ENCODE data around the gene ACOX2.
"Not testable (repeated sequence)": the region's sequence is repeated elsewhere in the genome, so short reads cannot be mapped to it uniquely, and the experiment has no call there.

The ACOX2 gene

DNA sequence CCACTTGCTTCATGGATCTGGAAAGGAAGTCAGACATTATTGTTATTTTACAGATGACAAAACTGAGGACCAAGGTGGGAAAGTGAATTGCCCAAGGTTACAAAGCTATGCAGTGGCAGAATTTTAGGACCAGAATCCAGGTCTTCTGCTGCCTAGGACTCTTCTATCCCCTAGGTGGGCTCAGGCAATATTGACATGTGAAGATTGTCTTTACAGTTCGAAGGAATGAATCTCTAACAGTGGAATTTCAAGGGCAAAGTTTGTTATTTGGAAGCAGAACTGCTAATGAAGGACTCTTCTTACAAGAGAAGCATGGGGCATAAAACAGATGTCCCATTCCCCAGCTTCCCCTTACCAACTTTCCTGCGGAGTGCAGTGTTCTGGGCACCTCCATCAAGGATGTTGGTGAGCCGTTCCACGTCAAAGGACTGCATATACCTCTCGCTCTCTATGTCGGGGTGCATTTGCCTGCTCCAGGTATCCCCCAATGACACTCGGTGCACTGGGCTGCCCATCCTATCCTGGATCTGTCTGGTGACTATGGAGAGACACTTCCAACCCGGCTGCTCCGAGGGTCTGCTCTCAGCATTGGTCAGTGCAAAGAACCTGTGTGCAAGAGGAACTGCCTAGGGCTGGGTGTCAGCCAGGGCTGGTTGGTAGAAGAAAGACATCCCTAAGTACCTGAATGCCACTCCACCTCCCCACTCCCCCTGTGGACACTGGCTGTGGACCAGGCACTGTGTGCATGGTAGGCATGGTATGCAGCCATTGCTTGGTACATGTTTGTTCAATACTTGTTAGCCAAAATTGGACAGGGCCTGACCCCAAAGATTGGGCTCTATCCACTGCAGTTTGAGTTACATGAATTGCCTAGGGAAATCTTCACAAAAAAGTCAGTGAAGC is 2.1 kb downstream of the ACOX2 start:
- no peak overlapping the region for H3K27ac Mint-ChIP-seq

DNA sequence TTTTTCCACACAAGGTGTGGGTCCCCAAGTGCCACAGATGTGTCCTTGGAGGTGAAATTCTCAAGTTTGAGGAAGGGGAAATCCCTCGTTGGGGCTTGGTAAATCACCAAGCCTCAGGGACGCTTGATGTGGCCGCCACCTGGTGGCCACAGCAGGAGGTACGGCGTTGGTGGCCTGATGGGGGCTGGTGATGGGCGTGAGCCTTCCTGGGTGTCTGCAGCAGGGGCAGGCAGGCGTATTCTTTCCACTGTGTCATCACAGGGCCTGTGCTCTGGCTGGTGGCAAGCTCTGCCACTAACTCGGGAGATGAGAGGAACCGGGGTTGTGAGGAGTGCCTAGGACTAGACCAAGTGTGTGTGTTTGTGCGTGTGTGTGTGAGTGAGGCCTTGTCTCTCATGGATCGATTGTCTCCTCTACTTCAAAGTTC is 4.2 kb downstream of the ACOX2 start:
- H3K4me3 Mint-ChIP-seq, result no peak overlapping the region
- H3K27me3 Mint-ChIP-seq, result no peaks in the 10 kb centered on the region
- no peaks in the 10 kb centered on the region for H3K9me3 Mint-ChIP-seq
- no peaks in the 10 kb centered on the region for H3K36me3 Mint-ChIP-seq (ENCODE audit: low read depth)
- peaks cover 39% of the 10 kb centered on the region for H3K4me1 Mint-ChIP-seq (ENCODE audit: low read depth)
- intact Hi-C loops (cut with micrococcal nuclease), result loop anchor here (1.0 to 5.0 kb wide), 5 partner anchors 40 to 226 kb away; partner anchors contain the start of genes HTD2, KCTD6, PDHB and RPP14
- peak overlapping the region; percentile 26 for H3K27ac Mint-ChIP-seq

More for the DNA sequence above, 2.1 kb downstream of the ACOX2 start:
- intact Hi-C loops (cut with micrococcal nuclease), result loop anchor here (5.0 kb wide), 1 partner anchor 213 kb away; no protein-coding TSS in a partner anchor
- H3K36me3 Mint-ChIP-seq (ENCODE audit: low read depth), result no peaks in the 10 kb centered on the region
- peaks cover 38% of the 10 kb centered on the region for H3K4me1 Mint-ChIP-seq (ENCODE audit: low read depth)
- H3K27me3 Mint-ChIP-seq, result no peaks in the 10 kb centered on the region
- H3K4me3 Mint-ChIP-seq, result no peak overlapping the region
- H3K9me3 Mint-ChIP-seq, result no peaks in the 10 kb centered on the region

DNA sequence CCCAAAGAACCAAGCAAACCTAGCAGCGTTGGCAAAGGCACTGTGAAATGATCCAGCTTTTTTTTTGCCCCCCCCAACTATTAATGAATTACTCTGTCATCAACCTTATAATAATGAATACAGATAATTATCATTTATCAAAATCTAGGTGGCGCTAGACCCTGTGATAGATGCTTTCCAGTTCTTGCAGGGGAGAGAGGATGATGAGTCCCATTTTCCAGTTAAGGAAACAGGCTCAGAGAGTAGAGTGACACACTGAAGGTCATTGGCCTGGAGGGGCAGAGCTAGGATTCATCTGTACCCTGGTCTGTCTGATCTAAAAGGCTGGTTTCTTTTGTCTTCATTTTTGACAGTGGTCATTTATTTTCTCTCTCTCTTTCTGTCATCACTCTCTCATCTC is 5.0 kb downstream of the ACOX2 start:
- Mint-ChIP-seq H3K27ac (no peak overlapping the region), H3K27me3 (no peaks in the 10 kb centered on the region), H3K4me3 (no peak overlapping the region), H3K4me1 (ENCODE audit: low read depth) (peaks cover 33% of the 10 kb centered on the region), H3K9me3 (no peaks in the 10 kb centered on the region), H3K36me3 (ENCODE audit: low read depth) (no peaks in the 10 kb centered on the region)
- intact Hi-C loops (cut with micrococcal nuclease), result loop anchor here (1.0 to 5.0 kb wide), 5 partner anchors 39 to 225 kb away; partner anchors contain the start of genes HTD2, KCTD6, PDHB and RPP14

DNA sequence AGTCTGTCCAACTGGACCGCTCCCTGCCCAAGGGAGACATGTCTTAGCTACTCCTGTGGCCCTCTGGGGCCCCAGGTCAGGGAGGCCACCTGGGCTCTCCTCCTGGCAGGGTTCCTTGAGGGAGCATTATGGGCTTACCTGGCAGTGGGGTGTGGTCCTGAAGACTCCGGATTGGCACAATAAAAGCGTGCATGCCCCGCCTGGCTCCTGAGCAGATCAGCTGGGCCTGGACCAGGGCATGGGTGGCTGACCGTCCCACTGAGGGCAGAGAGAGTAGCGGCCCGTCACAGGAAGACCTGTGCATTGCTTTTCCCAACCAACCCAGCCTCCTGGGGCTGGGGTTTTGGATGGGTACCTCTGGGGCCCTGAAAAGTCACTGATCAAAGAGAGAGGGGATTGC is 5.4 kb downstream of the ACOX2 start:
- intact Hi-C loops (cut with micrococcal nuclease), result loop anchor here (5.0 kb wide), 1 partner anchor 209 kb away; no protein-coding TSS in a partner anchor
- Mint-ChIP-seq H3K27ac (no peak overlapping the region), H3K27me3 (no peaks in the 10 kb centered on the region), H3K4me3 (no peak overlapping the region), H3K9me3 (no peaks in the 10 kb centered on the region), H3K36me3 (ENCODE audit: low read depth) (no peaks in the 10 kb centered on the region), H3K4me1 (ENCODE audit: low read depth) (peaks cover 34% of the 10 kb centered on the region)

GRCh38 chr3:58530354-58530865 is 6.6 kb downstream of the ACOX2 start:
- Mint-ChIP-seq H3K4me3 (no peak overlapping the region), H3K27me3 (no peaks in the 10 kb centered on the region), H3K27ac (peak overlapping the region; percentile 34), H3K4me1 (ENCODE audit: low read depth) (peaks cover 39% of the 10 kb centered on the region), H3K36me3 (ENCODE audit: low read depth) (no peaks in the 10 kb centered on the region), H3K9me3 (no peaks in the 10 kb centered on the region)
- intact Hi-C loops (cut with micrococcal nuclease), result loop anchor here (5.0 kb wide), 1 partner anchor 208 kb away; no protein-coding TSS in a partner anchor

GRCh38 chr3:58529516-58530353 is 7.3 kb downstream of the ACOX2 start:
- H3K27ac Mint-ChIP-seq, result no peak overlapping the region
- intact Hi-C loops (cut with micrococcal nuclease), result loop anchor here (5.0 kb wide), 1 partner anchor 207 kb away; no protein-coding TSS in a partner anchor
- no peaks in the 10 kb centered on the region for H3K27me3 Mint-ChIP-seq
- H3K4me1 Mint-ChIP-seq (ENCODE audit: low read depth), result peaks cover 42% of the 10 kb centered on the region
- H3K36me3 Mint-ChIP-seq (ENCODE audit: low read depth), result no peaks in the 10 kb centered on the region
- no peak overlapping the region for H3K4me3 Mint-ChIP-seq
- no peaks in the 10 kb centered on the region for H3K9me3 Mint-ChIP-seq

- peaks cover 42% of the 10 kb centered on the region for H3K4me1 Mint-ChIP-seq (ENCODE audit: low read depth)
- no peak overlapping the region for H3K4me3 Mint-ChIP-seq
- no peaks in the 10 kb centered on the region for H3K9me3 Mint-ChIP-seq
These were observed 8.4 kb downstream of the ACOX2 start for GRCh38 chr3:58528629-58529028.

DNA sequence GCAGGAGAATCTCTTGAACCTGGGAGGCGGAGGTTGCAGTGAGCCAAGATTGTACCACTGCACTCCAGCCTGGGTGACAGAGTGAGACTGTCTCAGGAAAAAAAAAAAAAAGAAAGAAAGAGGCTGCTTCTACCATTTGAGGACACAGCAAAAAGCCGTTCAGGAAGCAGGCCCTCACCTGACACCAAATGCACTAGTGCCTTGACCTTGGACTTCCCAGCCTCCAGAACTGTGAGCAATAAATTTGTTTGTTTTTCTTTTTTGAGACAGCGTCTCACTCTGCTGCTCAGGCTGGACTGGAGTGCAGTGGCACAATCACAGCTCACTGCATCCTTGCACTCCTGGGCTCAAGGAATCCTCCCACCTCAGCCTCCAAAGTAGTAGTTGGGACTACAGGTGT is 9.6 kb downstream of the ACOX2 start:
- H3K27me3 Mint-ChIP-seq; H3K36me3 Mint-ChIP-seq (ENCODE audit: low read depth); H3K9me3 Mint-ChIP-seq; intact Hi-C loops (cut with micrococcal nuclease); H3K27ac Mint-ChIP-seq; H3K4me3 Mint-ChIP-seq: not testable (repeated sequence)
- peaks cover 34% of the 10 kb centered on the region for H3K4me1 Mint-ChIP-seq (ENCODE audit: low read depth)

More at GRCh38 chr3:58528629-58529028, 8.4 kb downstream of the ACOX2 start:
- intact Hi-C loops (cut with micrococcal nuclease), result no loop called here
- Mint-ChIP-seq H3K27ac (no peak overlapping the region), H3K27me3 (no peaks in the 10 kb centered on the region), H3K36me3 (ENCODE audit: low read depth) (no peaks in the 10 kb centered on the region)

DNA sequence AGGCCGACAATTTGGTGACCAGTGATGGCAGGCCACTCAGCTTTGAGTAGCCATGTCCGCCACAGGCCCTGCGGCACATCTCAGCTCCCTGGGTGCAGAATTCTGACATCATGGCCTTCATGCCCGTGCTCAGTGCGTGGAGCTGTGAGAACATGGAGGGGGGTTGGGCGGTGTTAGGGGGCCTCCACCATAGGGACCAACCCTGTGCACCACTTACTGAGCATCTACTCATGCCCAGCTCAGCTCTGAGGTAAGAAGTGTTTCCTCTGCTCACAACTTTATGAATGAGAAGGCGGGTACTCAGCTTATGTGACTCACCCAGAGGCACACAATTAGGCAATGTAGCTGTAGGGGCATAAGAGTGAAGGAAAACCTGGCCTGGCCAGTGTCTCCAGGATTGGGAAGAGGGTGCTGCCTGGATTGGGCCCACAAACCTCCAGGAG is 10.5 kb downstream of the ACOX2 start:
- intact Hi-C loops (cut with micrococcal nuclease), result no loop called here
- H3K4me1 Mint-ChIP-seq (ENCODE audit: low read depth), result peaks cover 37% of the 10 kb centered on the region
- no peak overlapping the region for H3K4me3 Mint-ChIP-seq
- no peaks in the 10 kb centered on the region for H3K36me3 Mint-ChIP-seq (ENCODE audit: low read depth)
- no peak overlapping the region for H3K27ac Mint-ChIP-seq
- no peaks in the 10 kb centered on the region for H3K27me3 Mint-ChIP-seq
- H3K9me3 Mint-ChIP-seq, result no peaks in the 10 kb centered on the region

DNA sequence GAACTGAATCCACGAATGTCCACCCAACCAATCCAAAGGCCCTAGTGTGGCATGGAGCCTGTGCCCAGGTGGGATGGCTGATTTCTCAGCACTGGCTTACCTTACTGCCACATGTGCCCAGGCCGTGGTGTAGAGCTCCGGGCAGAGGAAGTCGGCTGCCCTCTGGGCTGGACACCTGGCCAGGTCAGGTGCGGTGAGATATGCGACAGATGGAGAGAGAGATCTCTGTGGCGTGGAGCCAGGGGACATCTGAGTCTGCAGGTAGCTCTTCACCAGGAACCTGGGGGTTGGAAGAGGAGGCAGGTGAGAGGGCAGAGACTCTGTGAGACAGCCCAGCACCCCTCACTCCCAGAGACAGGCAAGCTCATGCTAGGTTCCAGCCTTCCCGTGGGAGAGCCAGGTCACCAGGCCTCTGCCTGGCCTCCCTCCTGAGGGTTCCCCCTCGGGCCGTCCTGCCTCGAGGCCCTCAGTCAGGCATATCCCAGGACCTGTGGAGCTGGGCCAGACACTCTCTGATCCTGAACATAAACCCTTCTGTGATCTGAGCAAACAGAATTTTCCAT is 12.6 kb downstream of the ACOX2 start:
- H3K27me3 Mint-ChIP-seq, result no peaks in the 10 kb centered on the region
- no peak overlapping the region for H3K4me3 Mint-ChIP-seq
- no peaks in the 10 kb centered on the region for H3K9me3 Mint-ChIP-seq
- H3K4me1 Mint-ChIP-seq (ENCODE audit: low read depth), result peaks cover 41% of the 10 kb centered on the region
- intact Hi-C loops (cut with micrococcal nuclease), result no loop called here
- H3K36me3 Mint-ChIP-seq (ENCODE audit: low read depth), result no peaks in the 10 kb centered on the region
- H3K27ac Mint-ChIP-seq, result no peak overlapping the region

GRCh38 chr3:58522759-58523425 is 14.1 kb downstream of the ACOX2 start:
- no peak overlapping the region for H3K27ac Mint-ChIP-seq
- H3K4me3 Mint-ChIP-seq, result no peak overlapping the region
- intact Hi-C loops (cut with micrococcal nuclease), result no loop called here
- no peaks in the 10 kb centered on the region for H3K36me3 Mint-ChIP-seq (ENCODE audit: low read depth)
- no peaks in the 10 kb centered on the region for H3K9me3 Mint-ChIP-seq
- no peaks in the 10 kb centered on the region for H3K27me3 Mint-ChIP-seq
- H3K4me1 Mint-ChIP-seq (ENCODE audit: low read depth), result peaks cover 32% of the 10 kb centered on the region

GRCh38 chr3:58521917-58522631 is 14.9 kb downstream of the ACOX2 start:
- intact Hi-C loops (cut with micrococcal nuclease), result no loop called here
- peaks cover 30% of the 10 kb centered on the region for H3K4me1 Mint-ChIP-seq (ENCODE audit: low read depth)
- no peak overlapping the region for H3K4me3 Mint-ChIP-seq
- no peaks in the 10 kb centered on the region for H3K9me3 Mint-ChIP-seq
- no peak overlapping the region for H3K27ac Mint-ChIP-seq
- no peaks in the 10 kb centered on the region for H3K27me3 Mint-ChIP-seq
- no peaks in the 10 kb centered on the region for H3K36me3 Mint-ChIP-seq (ENCODE audit: low read depth)

DNA sequence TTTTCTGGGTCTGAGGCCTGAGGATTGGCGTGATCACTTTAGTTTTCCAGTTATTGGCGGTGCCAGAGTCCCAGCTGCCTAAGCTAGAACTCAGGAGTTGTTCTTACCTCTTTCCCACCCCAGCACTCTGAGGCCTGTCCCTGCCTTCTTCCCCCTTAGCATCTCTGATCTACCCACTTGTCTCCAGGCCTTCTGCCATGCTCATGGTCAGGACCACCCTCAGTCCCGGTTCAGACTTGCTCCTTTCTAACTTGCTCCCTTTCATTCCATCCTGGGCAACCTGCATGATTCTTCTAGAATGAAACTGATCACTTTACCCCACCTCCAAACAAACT is 15.7 kb downstream of the ACOX2 start:
- Mint-ChIP-seq H3K4me3 (no peak overlapping the region), H3K36me3 (ENCODE audit: low read depth) (no peaks in the 10 kb centered on the region), H3K9me3 (no peaks in the 10 kb centered on the region), H3K27me3 (no peaks in the 10 kb centered on the region), H3K27ac (no peak overlapping the region), H3K4me1 (ENCODE audit: low read depth) (peaks cover 22% of the 10 kb centered on the region)
- intact Hi-C loops (cut with micrococcal nuclease), result no loop called here
